CD4-positive, alpha-beta T cell (primary cell): ENCODE results near the gene C19orf47. TPM values are rescaled to one million over a fixed set of nuclear protein-coding genes. Genes with fewer than 3 reads are reported as not detected.
"Not testable (repeated sequence)": the region's sequence is repeated elsewhere in the genome, so short reads cannot be mapped to it uniquely, and the experiment has no call there.

Source experiments
- ATAC-seq: fragments of 200-7000 bp; cut with Tn5 transposase; one replicate; pipeline ENCODE4 v1.10.0; 2022; ENCODE audit warnings: mild to moderate bottlenecking; ENCODE audit not compliant: poor library complexity
- CTCF ChIA-PET: fragments of 350-600 bp; sonication (Branson Sonifier 250); formaldehyde crosslinking; loops from one replicate; lab custom pipeline; 2021; ENCODE audit warnings: antibody characterized with exemption, inconsistent platforms; lab: Charles Lee
- POLR2A ChIA-PET: fragments of 350-600 bp; sonication (Branson Sonifier 250); formaldehyde crosslinking; loops from one replicate; lab custom pipeline; 2021; ENCODE audit warnings: antibody characterized with exemption, inconsistent platforms; lab: Charles Lee
- DNase-seq, 14 experiments: peaks; one replicate each; pipeline ENCODE4 v3.0.0-alpha.2; 2013 to 2020; ENCODE audit warnings: mixed read lengths in 2 of 14
- H3K27ac ChIP-seq, 2 donors: one replicate each; pipeline versions ENCODE4 v1.5.1 to v1.7.0; 2013; ENCODE audit warnings: low read length in 2 of 2, low read depth in 1 of 2, mild to moderate bottlenecking in 1 of 2
- H3K27me3 ChIP-seq, 2 experiments: 1 replicate in 1 of 2; 2 replicates in 1 of 2; pipeline versions ENCODE4 v1.6.1 to v1.7.0; 2013; ENCODE audit warnings: low read length in 2 of 2, control low read depth in 1 of 2, mild to moderate bottlenecking in 1 of 2, moderate library complexity in 1 of 2; ENCODE audit not compliant: insufficient read depth in 2 of 2, control insufficient read depth in 1 of 2
- H3K36me3 ChIP-seq: one replicate; pipeline ENCODE4 v1.6.1; 2013; ENCODE audit warnings: low read length, control low read depth; ENCODE audit not compliant: insufficient read depth
- H3K4me1 ChIP-seq: one replicate; pipeline ENCODE4 v1.6.1; 2013; ENCODE audit warnings: low read length, control low read depth; ENCODE audit not compliant: insufficient read depth
- H3K4me3 ChIP-seq: one replicate; pipeline ENCODE4 v1.5.1; 2013; ENCODE audit warnings: mild to moderate bottlenecking, low read length, moderate library complexity
- H3K9me3 ChIP-seq, 2 experiments: 1 replicate in 1 of 2; 2 replicates in 1 of 2; pipeline versions ENCODE4 v1.6.1 to v1.7.0; 2013; ENCODE audit warnings: low read length in 2 of 2, mild to moderate bottlenecking in 2 of 2, control low read depth in 1 of 2, moderate library complexity in 1 of 2; ENCODE audit not compliant: control insufficient read depth in 1 of 2, insufficient read depth in 1 of 2
- H3K27ac Mint-ChIP-seq: one replicate; pipeline ENCODE4 v1.8.0; 2020; ENCODE audit warnings: mixed read lengths
- H3K27me3 Mint-ChIP-seq: one replicate; pipeline ENCODE4 v1.8.0; 2021; ENCODE audit warnings: mixed read lengths
- H3K36me3 Mint-ChIP-seq: one replicate; pipeline ENCODE4 v1.8.0; 2021; ENCODE audit warnings: low read depth, mixed read lengths
- H3K4me1 Mint-ChIP-seq: one replicate; pipeline ENCODE4 v1.8.0; 2021; ENCODE audit warnings: low read depth, mixed read lengths
- H3K4me3 Mint-ChIP-seq: one replicate; pipeline ENCODE4 v1.8.0; 2020; ENCODE audit warnings: mild to moderate bottlenecking, mixed read lengths
- H3K9me3 Mint-ChIP-seq: one replicate; pipeline ENCODE4 v1.8.0; 2020; ENCODE audit warnings: mixed read lengths
- intact Hi-C, 2 experiments: fragments of 100-400 bp; cut with DNase I in 1 of 2; cut with micrococcal nuclease in 1 of 2; formaldehyde crosslinking; loops; one replicate each; pipeline versions ENCODE4 v1.15.1 to v1.9.0; 2023 to 2025; cut with DNase I, micrococcal nuclease
- total RNA-seq, 174 experiments: library from RNA in 2 of 174; stranded (reverse) in 2 of 174; gene quantifications; one replicate each; pipeline ENCODE4 v1.2.3 and lab custom pipeline; 2021 to 2026
- TF ChIP-seq, protein P1 (sequence below): fragments of 200-600 bp; IDR thresholded peaks from one replicate; pipeline ENCODE4 v1.8.0; 2022; ENCODE audit warnings: antibody characterized with exemption, mild to moderate bottlenecking

C19orf47 gene
- total RNA-seq, 2 experiments from 2014 or later: 10.1 to 11.2 TPM

DNA sequence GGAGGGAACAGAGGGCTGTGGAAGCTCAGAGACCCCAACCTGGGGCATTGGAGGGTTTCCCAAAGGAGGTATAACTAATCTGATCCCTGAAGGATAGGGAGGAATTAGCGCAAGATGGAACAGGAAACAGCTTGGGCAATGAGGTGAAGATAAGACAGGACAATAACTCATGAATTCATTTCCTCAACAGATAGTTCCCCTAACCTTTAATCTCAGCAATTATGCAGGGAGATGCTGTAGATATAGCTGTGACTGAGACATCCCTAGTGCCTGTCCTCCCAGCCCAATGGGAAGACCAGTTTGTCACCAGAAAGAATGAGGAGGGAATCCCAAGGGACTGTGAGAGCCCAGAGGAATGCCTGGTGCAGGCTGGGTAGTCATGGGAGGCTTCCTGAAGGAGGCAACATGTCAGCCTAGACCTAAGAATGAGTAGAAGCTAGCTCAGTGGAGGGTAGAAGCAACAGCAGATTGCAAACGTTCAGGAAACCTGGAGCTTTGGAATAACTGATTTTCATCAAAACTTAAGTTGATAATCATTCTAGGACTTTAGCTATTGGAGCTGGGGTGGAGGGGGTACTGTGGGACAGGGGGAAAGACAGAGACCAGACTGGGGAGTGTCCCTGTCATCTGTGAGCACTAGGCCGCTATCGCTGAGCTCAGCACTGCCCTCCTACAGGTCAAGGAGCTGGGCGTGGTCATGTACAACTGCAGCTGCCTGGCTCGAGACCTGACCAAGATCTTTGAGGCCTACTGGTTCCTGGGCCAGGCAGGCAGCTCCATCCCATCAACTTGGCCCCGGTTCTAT, 23.0 kb upstream of the C19orf47 start:
- no peaks in the 10 kb centered on the region for H3K9me3 ChIP-seq
- no peak overlapping the region for H3K27ac ChIP-seq
- H3K27ac Mint-ChIP-seq: no peak overlapping the region
- peaks cover 9% of the 10 kb centered on the region for H3K4me1 Mint-ChIP-seq
- ChIA-PET POLR2A (interaction anchor here (0.9 to 1.5 kb wide), 2 partner anchors 23 to 44 kb away, joined by 3 to 5 read pairs; partner anchors contain the start of genes C19orf47 and PLD3), CTCF (no interaction called here)
- no peaks in the 10 kb centered on the region for H3K27me3 ChIP-seq
- H3K9me3 Mint-ChIP-seq: no peaks in the 10 kb centered on the region
- H3K4me3 Mint-ChIP-seq: no peak overlapping the region
- peaks cover 47% of the 10 kb centered on the region for H3K36me3 ChIP-seq
- H3K36me3 Mint-ChIP-seq: peaks cover 60% of the 10 kb centered on the region
- no peak for ATAC-seq
- TF ChIP-seq, protein P1, sequence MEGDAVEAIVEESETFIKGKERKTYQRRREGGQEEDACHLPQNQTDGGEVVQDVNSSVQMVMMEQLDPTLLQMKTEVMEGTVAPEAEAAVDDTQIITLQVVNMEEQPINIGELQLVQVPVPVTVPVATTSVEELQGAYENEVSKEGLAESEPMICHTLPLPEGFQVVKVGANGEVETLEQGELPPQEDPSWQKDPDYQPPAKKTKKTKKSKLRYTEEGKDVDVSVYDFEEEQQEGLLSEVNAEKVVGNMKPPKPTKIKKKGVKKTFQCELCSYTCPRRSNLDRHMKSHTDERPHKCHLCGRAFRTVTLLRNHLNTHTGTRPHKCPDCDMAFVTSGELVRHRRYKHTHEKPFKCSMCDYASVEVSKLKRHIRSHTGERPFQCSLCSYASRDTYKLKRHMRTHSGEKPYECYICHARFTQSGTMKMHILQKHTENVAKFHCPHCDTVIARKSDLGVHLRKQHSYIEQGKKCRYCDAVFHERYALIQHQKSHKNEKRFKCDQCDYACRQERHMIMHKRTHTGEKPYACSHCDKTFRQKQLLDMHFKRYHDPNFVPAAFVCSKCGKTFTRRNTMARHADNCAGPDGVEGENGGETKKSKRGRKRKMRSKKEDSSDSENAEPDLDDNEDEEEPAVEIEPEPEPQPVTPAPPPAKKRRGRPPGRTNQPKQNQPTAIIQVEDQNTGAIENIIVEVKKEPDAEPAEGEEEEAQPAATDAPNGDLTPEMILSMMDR: no peak
- H3K4me3 ChIP-seq: no peak overlapping the region
- H3K4me1 ChIP-seq: peaks cover 4% of the 10 kb centered on the region
- DNase-seq: no peak
- no peaks in the 10 kb centered on the region for H3K27me3 Mint-ChIP-seq
- intact Hi-C loops: no loop called here

DNA sequence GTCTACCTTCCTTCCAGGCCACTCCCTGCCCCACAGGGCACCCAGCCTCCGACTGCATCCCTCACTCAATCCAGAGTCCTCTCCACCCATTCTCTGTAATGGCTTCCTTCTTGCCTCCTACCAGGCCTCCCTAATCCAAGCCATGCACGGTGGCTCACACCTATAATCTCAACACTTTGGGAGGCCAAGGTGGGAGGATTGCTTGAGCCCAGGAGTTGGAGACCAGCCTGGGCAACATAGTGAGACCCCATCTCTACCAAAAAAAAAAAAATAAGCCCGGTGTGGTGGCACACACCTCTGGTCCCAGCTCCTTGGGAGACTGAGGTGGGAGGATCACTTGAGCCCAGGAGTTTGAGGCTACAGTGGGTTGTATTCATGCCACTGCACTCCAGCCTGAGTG, 22.1 kb upstream of the C19orf47 start:
- H3K27ac ChIP-seq, H3K27me3 ChIP-seq, H3K9me3 Mint-ChIP-seq, ATAC-seq, H3K4me1 ChIP-seq, H3K4me3 Mint-ChIP-seq, intact Hi-C loops, CTCF ChIA-PET, H3K27me3 Mint-ChIP-seq, H3K9me3 ChIP-seq, H3K4me3 ChIP-seq, DNase-seq, H3K27ac Mint-ChIP-seq: not testable (repeated sequence)
- H3K4me1 Mint-ChIP-seq: peaks cover 10% of the 10 kb centered on the region
- POLR2A ChIA-PET: interaction anchor here (1.5 kb wide), 1 partner anchor 22 kb away, joined by 5 read pairs; the partner anchor contains the start of genes C19orf47 and PLD3
- H3K36me3 ChIP-seq: peaks cover 48% of the 10 kb centered on the region
- H3K36me3 Mint-ChIP-seq: peaks cover 61% of the 10 kb centered on the region

DNA sequence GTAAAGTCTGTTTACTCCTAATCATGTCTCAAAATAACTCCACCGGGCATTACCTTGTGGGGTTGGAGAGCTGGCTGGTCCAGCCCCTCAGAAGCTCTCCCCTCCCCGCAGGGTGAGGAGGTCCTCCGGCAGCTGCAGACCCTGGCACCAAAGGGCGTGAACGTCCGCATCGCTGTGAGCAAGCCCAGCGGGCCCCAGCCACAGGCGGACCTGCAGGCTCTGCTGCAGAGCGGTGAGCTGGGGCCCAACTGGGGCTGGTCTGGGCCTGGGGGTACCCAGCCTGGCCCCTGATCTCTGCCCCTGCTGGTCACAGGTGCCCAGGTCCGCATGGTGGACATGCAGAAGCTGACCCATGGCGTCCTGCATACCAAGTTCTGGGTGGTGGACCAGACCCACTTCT, 21.6 kb upstream of the C19orf47 start:
- DNase-seq (no peak), ATAC-seq (no peak)
- Mint-ChIP-seq H3K27me3 (no peaks in the 10 kb centered on the region), H3K36me3 (peaks cover 61% of the 10 kb centered on the region), H3K4me3 (no peak overlapping the region), H3K4me1 (peaks cover 13% of the 10 kb centered on the region), H3K27ac (no peak overlapping the region), H3K9me3 (no peaks in the 10 kb centered on the region)
- Histone ChIP-seq H3K9me3 (no peaks in the 10 kb centered on the region), H3K4me3 (no peak overlapping the region), H3K27me3 (no peaks in the 10 kb centered on the region), H3K27ac (no peak overlapping the region), H3K36me3 (peaks cover 48% of the 10 kb centered on the region), H3K4me1 (peaks cover 11% of the 10 kb centered on the region)
- ChIA-PET CTCF (no interaction called here), POLR2A (no interaction called here)
- TF ChIP-seq, protein P1: no peak
- intact Hi-C loops: no loop called here
